IMR-90 (cell line): ENCODE measurements around the gene VAV3. TPM values are rescaled to one million over a fixed set of nuclear protein-coding genes. Genes with fewer than 3 reads are reported as not detected.

ENCODE experiments used
- ATAC-seq: fragments of 200-7000 bp; cut with Tn5 transposase; 2 replicates; pipeline ENCODE4 v1.9.1; 2020; ENCODE audit warnings: low read depth, mild to moderate bottlenecking, moderate library complexity
- BruUV-seq: library from RNA; stranded (reverse); fragments of 400-500 nt; replicated peaks from 2 replicates; lab custom pipeline; 2021; lab: Mats Ljungman, UMichigan
- CTCF ChIA-PET: fragments of 300-600 bp; formaldehyde crosslinking; extraction: SDS; loops from one replicate; lab custom pipeline; 2021; ENCODE audit warnings: antibody characterized with exemption; lab: Yijun Ruan, JAX
- POLR2A ChIA-PET: fragments of 300-600 bp; sonication (Branson Sonifier 250); formaldehyde crosslinking; loops from one replicate; lab custom pipeline; 2022; ENCODE audit warnings: antibody characterized with exemption; ENCODE audit not compliant: unreplicated experiment; lab: Charles Lee
- DNase-seq: peaks from one replicate; pipeline ENCODE4 v3.0.0; 2013
- H2AFZ ChIP-seq: replicated peaks from 2 replicates; pipeline ENCODE3; 2013; ENCODE audit warnings: low read length, mild to moderate bottlenecking; ENCODE audit not compliant: poor library complexity
- H2AK5ac ChIP-seq: 2 replicates; pipeline ENCODE4 v1.6.1; 2013; ENCODE audit warnings: low read depth, low read length, inconsistent platforms
- H2AK9ac ChIP-seq: replicated peaks from 2 replicates; pipeline ENCODE3; 2013; ENCODE audit warnings: mild to moderate bottlenecking, low read depth, low read length, moderate library complexity; ENCODE audit not compliant: poor library complexity
- H2BK120ac ChIP-seq: 2 replicates; pipeline ENCODE4 v1.6.1; 2013; ENCODE audit warnings: low read depth, low read length, inconsistent platforms
- H2BK15ac ChIP-seq: 3 replicates; pipeline ENCODE4 v1.6.1; 2013; ENCODE audit warnings: low read depth, low read length, inconsistent platforms
- H2BK20ac ChIP-seq: 2 replicates; pipeline ENCODE4 v1.6.1; 2013; ENCODE audit warnings: low read depth, mild to moderate bottlenecking, inconsistent platforms, low read length, moderate library complexity
- H2BK5ac ChIP-seq: 2 replicates; pipeline ENCODE4 v1.6.1; 2013; ENCODE audit warnings: mild to moderate bottlenecking, low read depth, low read length, inconsistent platforms; ENCODE audit not compliant: poor library complexity, severe bottlenecking
- H3K14ac ChIP-seq: replicated peaks from 2 replicates; pipeline ENCODE4 v1.6.1; 2013; ENCODE audit warnings: low read depth, low read length, inconsistent platforms
- H3K18ac ChIP-seq: 2 replicates; pipeline ENCODE4 v1.6.1; 2013; ENCODE audit warnings: low read depth, low read length, control low read depth
- H3K23ac ChIP-seq: 2 replicates; pipeline ENCODE4 v1.6.1; 2013; ENCODE audit warnings: low read depth, low read length, inconsistent platforms
- H3K27ac ChIP-seq: 2 replicates; pipeline ENCODE4 v1.5.1; 2013; ENCODE audit warnings: mild to moderate bottlenecking, control low read depth, low read length; ENCODE audit not compliant: insufficient read depth
- H3K27me3 ChIP-seq: 2 replicates; pipeline ENCODE4 v1.6.1; 2013; ENCODE audit warnings: low read length; ENCODE audit not compliant: control insufficient read depth, insufficient read depth
- H3K36me3 ChIP-seq: 2 replicates; pipeline ENCODE4 v1.6.1; 2013; ENCODE audit warnings: low read length, mixed read lengths; ENCODE audit not compliant: control insufficient read depth, insufficient read depth
- H3K4ac ChIP-seq: 2 replicates; pipeline ENCODE4 v1.6.1; 2013; ENCODE audit warnings: low read depth, low read length, inconsistent platforms
- H3K4me1 ChIP-seq: 2 replicates; pipeline ENCODE4 v1.6.1; 2013; ENCODE audit warnings: low read length, mixed read lengths; ENCODE audit not compliant: control insufficient read depth, insufficient read depth
- H3K4me2 ChIP-seq: 2 replicates; pipeline ENCODE4 v1.6.1; 2013; ENCODE audit warnings: low read depth, mild to moderate bottlenecking, control low read depth, low read length, moderate library complexity
- H3K4me3 ChIP-seq: 2 replicates; pipeline ENCODE4 v1.5.1; 2013; ENCODE audit warnings: low read depth, mild to moderate bottlenecking, control low read depth, low read length, moderate library complexity; ENCODE audit not compliant: insufficient read depth
- H3K56ac ChIP-seq: 2 replicates; pipeline ENCODE4 v1.6.1; 2013; ENCODE audit warnings: low read length, inconsistent platforms; ENCODE audit not compliant: insufficient read depth; ENCODE audit errors: extremely low read depth
- H3K79me1 ChIP-seq, 2 experiments: 2 replicates each; pipeline ENCODE4 v1.6.1; 2013; ENCODE audit warnings: low read length in 2 of 2, inconsistent platforms in 1 of 2, low read depth in 1 of 2
- H3K9ac ChIP-seq: 2 replicates; pipeline ENCODE4 v1.6.1; 2013; ENCODE audit warnings: low read depth, low read length, control low read depth
- H3K9me1 ChIP-seq: 2 replicates; pipeline ENCODE4 v1.6.1; 2013; ENCODE audit warnings: low read length, inconsistent platforms; ENCODE audit not compliant: insufficient read depth
- H3K9me3 ChIP-seq: 2 replicates; pipeline ENCODE4 v1.6.1; 2013; ENCODE audit warnings: low read length; ENCODE audit not compliant: control insufficient read depth, insufficient read depth
- H4K20me1 ChIP-seq: 2 replicates; pipeline ENCODE4 v1.6.1; 2013; ENCODE audit warnings: low read length, inconsistent platforms; ENCODE audit not compliant: insufficient read depth
- H4K5ac ChIP-seq: 2 replicates; pipeline ENCODE4 v1.6.1; 2013; ENCODE audit warnings: mild to moderate bottlenecking, low read depth, low read length, control low read depth
- H4K8ac ChIP-seq, 2 experiments: 2 replicates each; pipeline ENCODE4 v1.6.1; 2013; ENCODE audit warnings: low read depth in 2 of 2, low read length in 2 of 2, control low read depth in 1 of 2, inconsistent platforms in 1 of 2
- H4K91ac ChIP-seq: 2 replicates; pipeline ENCODE4 v1.6.1; 2013; ENCODE audit warnings: low read depth, low read length, inconsistent platforms; ENCODE audit not compliant: insufficient read depth
- CEBPB ChIP-seq: IDR thresholded peaks from 2 replicates; pipeline ENCODE4 v1.6.1; 2012; ENCODE audit warnings: low read depth, low read length, improper control_type of control experiment
- CHD1 ChIP-seq: IDR thresholded peaks from 2 replicates; pipeline ENCODE4 v1.6.1; 2012; ENCODE audit warnings: low read depth, low read length, improper control_type of control experiment
- ELK1 ChIP-seq: fragments of 150-350 bp; IDR thresholded peaks from 2 replicates; pipeline ENCODE4 v1.6.1; 2016; ENCODE audit warnings: low read depth, mild to moderate bottlenecking, low read length, moderate library complexity, borderline replicate concordance
- FOS ChIP-seq: fragments of 150-350 bp; IDR thresholded peaks from 2 replicates; pipeline ENCODE4 v1.6.1; 2016; ENCODE audit warnings: low read depth, low read length
- MAZ ChIP-seq: IDR thresholded peaks from 2 replicates; pipeline ENCODE4 v1.6.1; 2012; ENCODE audit warnings: low read depth, mild to moderate bottlenecking, low read length, improper control_type of control experiment, moderate library complexity, borderline replicate concordance
- MXI1 ChIP-seq: IDR thresholded peaks from 2 replicates; pipeline ENCODE4 v1.6.1; 2012; ENCODE audit warnings: low read depth, mild to moderate bottlenecking, low read length, moderate library complexity, borderline replicate concordance
- NFE2L2 ChIP-seq: fragments of 150-350 bp; IDR thresholded peaks from 2 replicates; pipeline ENCODE4 v1.6.1; 2016; ENCODE audit warnings: low read depth, mild to moderate bottlenecking, low read length
- RAD21 ChIP-seq: IDR thresholded peaks from 2 replicates; pipeline ENCODE4 v1.6.1; 2012; ENCODE audit warnings: low read length, improper control_type of control experiment
- RFX5 ChIP-seq: IDR thresholded peaks from 2 replicates; pipeline ENCODE4 v1.8.0; 2012; ENCODE audit warnings: low read depth, mild to moderate bottlenecking, low read length, moderate library complexity
- SMC3 ChIP-seq: fragments of 150-350 bp; IDR thresholded peaks from 2 replicates; pipeline ENCODE4 v1.6.1; 2016; ENCODE audit warnings: low read depth, mild to moderate bottlenecking, antibody characterized with exemption, low read length, moderate library complexity
- USF2 ChIP-seq: fragments of 150-350 bp; IDR thresholded peaks from 2 replicates; pipeline ENCODE4 v1.6.1; 2017; ENCODE audit warnings: mild to moderate bottlenecking, antibody characterized with exemption, low read length, low read depth
- WGBS, 2 experiments: methylation state at CpG; one replicate each; pipeline versions ENCODE4 v1.1.5 to v1.1.7; 2013; ENCODE audit warnings: missing lambda C conversion rate in 2 of 2; ENCODE audit not compliant: insufficient read length in 1 of 2; ENCODE audit errors: extremely low coverage in 2 of 2; 5-methylcytosine and 5-hydroxymethylcytosine counted together
- dilution Hi-C: fragments of 300-500 bp; cut with HindIII; formaldehyde crosslinking; loops from one replicate; pipeline ENCODE4 v1.14.3; 2018; ENCODE audit warnings: low sequenced_read_pairs; ENCODE audit not compliant: unreplicated experiment
- in situ Hi-C: fragments of 300-500 bp; cut with MboI; formaldehyde crosslinking; loops from 3 replicates; pipeline ENCODE4 v1.14.3; 2019; ENCODE audit warnings: low sequenced_read_pairs, inconsistent platforms, mixed read lengths
- intact Hi-C: fragments of 100-400 bp; cut with micrococcal nuclease; formaldehyde crosslinking; loops from 2 replicates; pipeline ENCODE4 v1.10.0; 2022
- polyA plus RNA-seq, 3 experiments: library from polyadenylated mRNA; depleted of rRNA; stranded (reverse); fragments of >200 nt; gene quantifications; 2 replicates each; pipeline ENCODE4 v1.2.3, GENCODE V29; 2012; ENCODE audit warnings: low replicate concordance in 1 of 3
- total RNA-seq: library from RNA; depleted of rRNA; stranded (reverse); fragments of >200 nt; gene quantifications from 2 replicates; pipeline ENCODE4 v1.2.3, GENCODE V29; 2012

The VAV3 gene
- total and polyA plus RNA-seq, 2 of the 4 experiments (the other 2 are of a cell fraction) = 0.12 to 0.18 TPM

- H3K4me3 ChIP-seq = no peak overlapping the region
- dilution Hi-C loops = no loop called here
- H2AK5ac ChIP-seq = no peak overlapping the region
- no peak overlapping the region for H3K14ac ChIP-seq
- no peak overlapping the region for H3K23ac ChIP-seq
- H3K79me1 ChIP-seq = no peaks in the 10 kb centered on the region
- H3K18ac ChIP-seq = no peak overlapping the region
- no peak overlapping the region for H3K4me2 ChIP-seq
- intact Hi-C loops = no loop called here
- no peak overlapping the region for H3K56ac ChIP-seq
- no peak overlapping the region for H2BK20ac ChIP-seq
- DNase-seq (no peak), ATAC-seq (no peak)
- H4K20me1 ChIP-seq = no peaks in the 10 kb centered on the region
- H3K9ac ChIP-seq = no peak overlapping the region
- no peak overlapping the region for H4K91ac ChIP-seq
- no CpG with 5 or more reads among the region's 4 CpGs for WGBS, 2 experiments
- no peak overlapping the region for H2BK15ac ChIP-seq
- no peaks in the 10 kb centered on the region for H3K27me3 ChIP-seq
- H3K9me1 ChIP-seq = no peaks in the 10 kb centered on the region
- H3K9me3 ChIP-seq = no peaks in the 10 kb centered on the region
- in situ Hi-C loops = no loop called here
- BruUV-seq = no TSS peak
- TF ChIP-seq NFE2L2 = no peak
- no peak for TF ChIP-seq USF2
- no peak for TF ChIP-seq RFX5
- TF ChIP-seq RAD21 = no peak
- no peak for TF ChIP-seq SMC3
- TF ChIP-seq FOS = no peak
- no peak for TF ChIP-seq MAZ
- TF ChIP-seq CHD1 = no peak
- TF ChIP-seq ELK1 = no peak
- TF ChIP-seq MXI1 = no peak
- TF ChIP-seq CEBPB = no peak
- H2BK5ac ChIP-seq = no peak overlapping the region
- POLR2A ChIA-PET = no interaction called here
- no peak overlapping the region for H4K5ac ChIP-seq
- no peak overlapping the region for H3K27ac ChIP-seq
- no peak overlapping the region for H4K8ac ChIP-seq
- no peak overlapping the region for H2AK9ac ChIP-seq
- H3K4ac ChIP-seq = no peak overlapping the region
- no peak overlapping the region for H2BK120ac ChIP-seq
- H2AFZ ChIP-seq = no peak overlapping the region
- no peaks in the 10 kb centered on the region for H3K36me3 ChIP-seq
- CTCF ChIA-PET = no interaction called here
- no peaks in the 10 kb centered on the region for H3K4me1 ChIP-seq
Observed at GRCh38 chr1:107919953-107920352, 45.0 kb downstream of the VAV3 start.
